IMR-90 (cell line): ENCODE data around the gene LIMS2. TPM values are rescaled to one million over a fixed set of nuclear protein-coding genes. Genes with fewer than 3 reads are reported as not detected.

Experiments used
- ATAC-seq: fragments of 200-7000 bp; cut with Tn5 transposase; 2 replicates; pipeline ENCODE4 v1.9.1; 2020; ENCODE audit warnings: low read depth, mild to moderate bottlenecking, moderate library complexity
- BruUV-seq: library from RNA; stranded (reverse); fragments of 400-500 nt; replicated peaks from 2 replicates; lab custom pipeline; 2021; lab: Mats Ljungman, UMichigan
- CTCF ChIA-PET: fragments of 300-600 bp; formaldehyde crosslinking; extraction: SDS; loops from one replicate; lab custom pipeline; 2021; ENCODE audit warnings: antibody characterized with exemption; lab: Yijun Ruan, JAX
- POLR2A ChIA-PET: fragments of 300-600 bp; sonication (Branson Sonifier 250); formaldehyde crosslinking; loops from one replicate; lab custom pipeline; 2022; ENCODE audit warnings: antibody characterized with exemption; ENCODE audit not compliant: unreplicated experiment; lab: Charles Lee
- DNase-seq: peaks from one replicate; pipeline ENCODE4 v3.0.0; 2013
- H2AFZ ChIP-seq: replicated peaks from 2 replicates; pipeline ENCODE3; 2013; ENCODE audit warnings: low read length, mild to moderate bottlenecking; ENCODE audit not compliant: poor library complexity
- H2AK5ac ChIP-seq: 2 replicates; pipeline ENCODE4 v1.6.1; 2013; ENCODE audit warnings: low read depth, low read length, inconsistent platforms
- H2AK9ac ChIP-seq: replicated peaks from 2 replicates; pipeline ENCODE3; 2013; ENCODE audit warnings: mild to moderate bottlenecking, low read depth, low read length, moderate library complexity; ENCODE audit not compliant: poor library complexity
- H2BK120ac ChIP-seq: 2 replicates; pipeline ENCODE4 v1.6.1; 2013; ENCODE audit warnings: low read depth, low read length, inconsistent platforms
- H2BK15ac ChIP-seq: 3 replicates; pipeline ENCODE4 v1.6.1; 2013; ENCODE audit warnings: low read depth, low read length, inconsistent platforms
- H2BK20ac ChIP-seq: 2 replicates; pipeline ENCODE4 v1.6.1; 2013; ENCODE audit warnings: low read depth, mild to moderate bottlenecking, inconsistent platforms, low read length, moderate library complexity
- H2BK5ac ChIP-seq: 2 replicates; pipeline ENCODE4 v1.6.1; 2013; ENCODE audit warnings: mild to moderate bottlenecking, low read depth, low read length, inconsistent platforms; ENCODE audit not compliant: poor library complexity, severe bottlenecking
- H3K14ac ChIP-seq: replicated peaks from 2 replicates; pipeline ENCODE4 v1.6.1; 2013; ENCODE audit warnings: low read depth, low read length, inconsistent platforms
- H3K18ac ChIP-seq: 2 replicates; pipeline ENCODE4 v1.6.1; 2013; ENCODE audit warnings: low read depth, low read length, control low read depth
- H3K23ac ChIP-seq: 2 replicates; pipeline ENCODE4 v1.6.1; 2013; ENCODE audit warnings: low read depth, low read length, inconsistent platforms
- H3K27ac ChIP-seq: 2 replicates; pipeline ENCODE4 v1.5.1; 2013; ENCODE audit warnings: mild to moderate bottlenecking, control low read depth, low read length; ENCODE audit not compliant: insufficient read depth
- H3K27me3 ChIP-seq: 2 replicates; pipeline ENCODE4 v1.6.1; 2013; ENCODE audit warnings: low read length; ENCODE audit not compliant: control insufficient read depth, insufficient read depth
- H3K36me3 ChIP-seq: 2 replicates; pipeline ENCODE4 v1.6.1; 2013; ENCODE audit warnings: low read length, mixed read lengths; ENCODE audit not compliant: control insufficient read depth, insufficient read depth
- H3K4ac ChIP-seq: 2 replicates; pipeline ENCODE4 v1.6.1; 2013; ENCODE audit warnings: low read depth, low read length, inconsistent platforms
- H3K4me1 ChIP-seq: 2 replicates; pipeline ENCODE4 v1.6.1; 2013; ENCODE audit warnings: low read length, mixed read lengths; ENCODE audit not compliant: control insufficient read depth, insufficient read depth
- H3K4me2 ChIP-seq: 2 replicates; pipeline ENCODE4 v1.6.1; 2013; ENCODE audit warnings: low read depth, mild to moderate bottlenecking, control low read depth, low read length, moderate library complexity
- H3K4me3 ChIP-seq: 2 replicates; pipeline ENCODE4 v1.5.1; 2013; ENCODE audit warnings: low read depth, mild to moderate bottlenecking, control low read depth, low read length, moderate library complexity; ENCODE audit not compliant: insufficient read depth
- H3K56ac ChIP-seq: 2 replicates; pipeline ENCODE4 v1.6.1; 2013; ENCODE audit warnings: low read length, inconsistent platforms; ENCODE audit not compliant: insufficient read depth; ENCODE audit errors: extremely low read depth
- H3K79me1 ChIP-seq, 2 experiments: 2 replicates each; pipeline ENCODE4 v1.6.1; 2013; ENCODE audit warnings: low read length in 2 of 2, inconsistent platforms in 1 of 2, low read depth in 1 of 2
- H3K9ac ChIP-seq: 2 replicates; pipeline ENCODE4 v1.6.1; 2013; ENCODE audit warnings: low read depth, low read length, control low read depth
- H3K9me1 ChIP-seq: 2 replicates; pipeline ENCODE4 v1.6.1; 2013; ENCODE audit warnings: low read length, inconsistent platforms; ENCODE audit not compliant: insufficient read depth
- H3K9me3 ChIP-seq: 2 replicates; pipeline ENCODE4 v1.6.1; 2013; ENCODE audit warnings: low read length; ENCODE audit not compliant: control insufficient read depth, insufficient read depth
- H4K20me1 ChIP-seq: 2 replicates; pipeline ENCODE4 v1.6.1; 2013; ENCODE audit warnings: low read length, inconsistent platforms; ENCODE audit not compliant: insufficient read depth
- H4K5ac ChIP-seq: 2 replicates; pipeline ENCODE4 v1.6.1; 2013; ENCODE audit warnings: mild to moderate bottlenecking, low read depth, low read length, control low read depth
- H4K8ac ChIP-seq, 2 experiments: 2 replicates each; pipeline ENCODE4 v1.6.1; 2013; ENCODE audit warnings: low read depth in 2 of 2, low read length in 2 of 2, control low read depth in 1 of 2, inconsistent platforms in 1 of 2
- H4K91ac ChIP-seq: 2 replicates; pipeline ENCODE4 v1.6.1; 2013; ENCODE audit warnings: low read depth, low read length, inconsistent platforms; ENCODE audit not compliant: insufficient read depth
- BHLHE40 ChIP-seq: fragments of 150-350 bp; IDR thresholded peaks from 2 replicates; pipeline ENCODE4 v1.6.1; 2016; ENCODE audit warnings: mild to moderate bottlenecking, low read depth, low read length
- CTCF ChIP-seq: conservative IDR thresholded peaks from 2 replicates; pipeline ENCODE4 v1.5.1; 2012; ENCODE audit warnings: mild to moderate bottlenecking, low read depth, low read length, improper control_type of control experiment
- FOS ChIP-seq: fragments of 150-350 bp; IDR thresholded peaks from 2 replicates; pipeline ENCODE4 v1.6.1; 2016; ENCODE audit warnings: low read depth, low read length
- MAFK ChIP-seq: IDR thresholded peaks from 2 replicates; pipeline ENCODE4 v1.6.1; 2012; ENCODE audit warnings: low read depth, low read length, improper control_type of control experiment
- MAZ ChIP-seq: IDR thresholded peaks from 2 replicates; pipeline ENCODE4 v1.6.1; 2012; ENCODE audit warnings: low read depth, mild to moderate bottlenecking, low read length, improper control_type of control experiment, moderate library complexity, borderline replicate concordance
- MXI1 ChIP-seq: IDR thresholded peaks from 2 replicates; pipeline ENCODE4 v1.6.1; 2012; ENCODE audit warnings: low read depth, mild to moderate bottlenecking, low read length, moderate library complexity, borderline replicate concordance
- RAD21 ChIP-seq: IDR thresholded peaks from 2 replicates; pipeline ENCODE4 v1.6.1; 2012; ENCODE audit warnings: low read length, improper control_type of control experiment
- RCOR1 ChIP-seq: IDR thresholded peaks from 2 replicates; pipeline ENCODE4 v1.6.1; 2012; ENCODE audit warnings: mild to moderate bottlenecking, low read length, improper control_type of control experiment; ENCODE audit not compliant: insufficient replicate concordance
- RFX5 ChIP-seq: IDR thresholded peaks from 2 replicates; pipeline ENCODE4 v1.8.0; 2012; ENCODE audit warnings: low read depth, mild to moderate bottlenecking, low read length, moderate library complexity
- USF2 ChIP-seq: fragments of 150-350 bp; IDR thresholded peaks from 2 replicates; pipeline ENCODE4 v1.6.1; 2017; ENCODE audit warnings: mild to moderate bottlenecking, antibody characterized with exemption, low read length, low read depth
- WGBS, 2 experiments: methylation state at CpG; one replicate each; pipeline versions ENCODE4 v1.1.5 to v1.1.7; 2013; ENCODE audit warnings: missing lambda C conversion rate in 2 of 2; ENCODE audit not compliant: insufficient read length in 1 of 2; ENCODE audit errors: extremely low coverage in 2 of 2; 5-methylcytosine and 5-hydroxymethylcytosine counted together
- dilution Hi-C: fragments of 300-500 bp; cut with HindIII; formaldehyde crosslinking; loops from one replicate; pipeline ENCODE4 v1.14.3; 2018; ENCODE audit warnings: low sequenced_read_pairs; ENCODE audit not compliant: unreplicated experiment
- in situ Hi-C: fragments of 300-500 bp; cut with MboI; formaldehyde crosslinking; loops from 3 replicates; pipeline ENCODE4 v1.14.3; 2019; ENCODE audit warnings: low sequenced_read_pairs, inconsistent platforms, mixed read lengths
- intact Hi-C: fragments of 100-400 bp; cut with micrococcal nuclease; formaldehyde crosslinking; loops from 2 replicates; pipeline ENCODE4 v1.10.0; 2022
- polyA plus RNA-seq, 3 experiments: library from polyadenylated mRNA; depleted of rRNA; stranded (reverse); fragments of >200 nt; gene quantifications; 2 replicates each; pipeline ENCODE4 v1.2.3, GENCODE V29; 2012; ENCODE audit warnings: low replicate concordance in 1 of 3
- total RNA-seq: library from RNA; depleted of rRNA; stranded (reverse); fragments of >200 nt; gene quantifications from 2 replicates; pipeline ENCODE4 v1.2.3, GENCODE V29; 2012

Gene LIMS2
- total and polyA plus RNA-seq, 2 of the 4 experiments (the other 2 are of a cell fraction) = 1.3 to 18.8 TPM

- Histone ChIP-seq H3K36me3 (no peaks in the 10 kb centered on the region), H3K27ac (no peak overlapping the region), H3K4me3 (no peak overlapping the region), H3K23ac (no peak overlapping the region), H2AFZ (peak overlapping the region; percentile 78), H3K27me3 (no peaks in the 10 kb centered on the region; the same call in 1 of the 2 replicates), H3K4me1 (peaks cover 5% of the 10 kb centered on the region), H4K5ac (no peak overlapping the region), H2BK20ac (peak overlapping the region; percentile 82), H4K20me1 (no peaks in the 10 kb centered on the region), H3K4me2 (no peak overlapping the region), H2BK120ac (peak overlapping the region; percentile 65), H3K9me3 (no peaks in the 10 kb centered on the region), H3K9me1 (peaks cover 6% of the 10 kb centered on the region; the same call in 1 of the 2 replicates), H3K9ac (no peak overlapping the region), H3K14ac (0 out of 2 replicates have a peak overlapping the region, but pooled peaks have one; percentile 62), H4K91ac (peak overlapping the region; percentile 49), H2AK9ac (peak overlapping the region; percentile 18), H3K18ac (no peak overlapping the region), H3K56ac (no peak overlapping the region), H2AK5ac (peak overlapping the region; percentile 75), H3K79me1 (no peaks in the 10 kb centered on the region), H4K8ac (peak overlapping the region in 1 of 2 experiments; percentile 48; a peak in 1 of 4 replicates), H2BK5ac (peak overlapping the region; percentile 38), H3K4ac (peak overlapping the region; percentile 71), H2BK15ac (0 out of 3 replicates have a peak overlapping the region, but pooled peaks have one; percentile 0)
- CTCF ChIA-PET = no interaction called here
- intact Hi-C loops = loop anchor here (2.0 kb wide), 1 partner anchor 15 kb away; no protein-coding TSS in a partner anchor
- in situ Hi-C loops = no loop called here
- 89% methylated on average over 10 of the region's 38 CpGs; no CpG with 5 or more reads in 1 of the 2 experiments for WGBS, 2 experiments
- BruUV-seq = no TSS peak
- POLR2A ChIA-PET = no interaction called here
- peak; percentile 83 for ATAC-seq
- dilution Hi-C loops = no loop called here
- DNase-seq = peak; percentile 64
- TF ChIP-seq USF2 = no peak
- TF ChIP-seq MXI1 = no peak
- TF ChIP-seq RCOR1 = no peak
- 0 out of 2 replicates have a peak, but pooled peaks have one; percentile 37 for TF ChIP-seq MAZ
- no peak for TF ChIP-seq CTCF
- TF ChIP-seq MAFK = no peak
- no peak for TF ChIP-seq RAD21
- TF ChIP-seq FOS = peak; percentile 91
- TF ChIP-seq BHLHE40 = no peak
- no peak for TF ChIP-seq RFX5
Observed at GRCh38 chr2:127623388-127624319, 51.7 kb downstream of the LIMS2 start.
